ENCODE results near the gene LPP. TPM values are rescaled to one million over a fixed set of nuclear protein-coding genes. Genes with fewer than 3 reads are reported as not detected.
A peak's percentile ranks its signal among the peaks of the same experiment; 100 is the strongest.

The LPP gene
- total RNA-seq, 4 donors from 2014 or later: 56.0 to 65.7 (median 58.1) TPM

- in situ Hi-C loops (cut with MboI; ENCODE audit: low sequenced_read_pairs in 4 of 4) (loop anchor here in 2 of 4 donors (10.0 to 25.0 kb wide), 2 partner anchors 371 to 846 kb away; partner anchors contain the start of gene BCL6 (in 2 of the 2)), intact Hi-C loops (cut with DNase I; ENCODE audit: low total_unique reads) (loop anchor here (10.0 kb wide), 2 partner anchors 361 to 839 kb away; partner anchors contain the start of gene BCL6)
- no peaks in the 10 kb centered on the region for H3K36me3 ChIP-seq
- H3K4me3 ChIP-seq: peak overlapping the region in 2 of 4 donors; percentile 23 to 44
- peak in 1 of 2 donors; percentile 34 for ATAC-seq
- peaks cover 39 to 44% of the 10 kb centered on the region in 2 donors for H3K4me1 ChIP-seq
- DNase-seq: no peak
- H3K27ac ChIP-seq: peak overlapping the region; percentile 67 to 77 (median 74)
- H3K9me3 ChIP-seq: no peaks in the 10 kb centered on the region
- no peaks in the 10 kb centered on the region for H3K27me3 ChIP-seq
- TF ChIP-seq, protein P1, sequence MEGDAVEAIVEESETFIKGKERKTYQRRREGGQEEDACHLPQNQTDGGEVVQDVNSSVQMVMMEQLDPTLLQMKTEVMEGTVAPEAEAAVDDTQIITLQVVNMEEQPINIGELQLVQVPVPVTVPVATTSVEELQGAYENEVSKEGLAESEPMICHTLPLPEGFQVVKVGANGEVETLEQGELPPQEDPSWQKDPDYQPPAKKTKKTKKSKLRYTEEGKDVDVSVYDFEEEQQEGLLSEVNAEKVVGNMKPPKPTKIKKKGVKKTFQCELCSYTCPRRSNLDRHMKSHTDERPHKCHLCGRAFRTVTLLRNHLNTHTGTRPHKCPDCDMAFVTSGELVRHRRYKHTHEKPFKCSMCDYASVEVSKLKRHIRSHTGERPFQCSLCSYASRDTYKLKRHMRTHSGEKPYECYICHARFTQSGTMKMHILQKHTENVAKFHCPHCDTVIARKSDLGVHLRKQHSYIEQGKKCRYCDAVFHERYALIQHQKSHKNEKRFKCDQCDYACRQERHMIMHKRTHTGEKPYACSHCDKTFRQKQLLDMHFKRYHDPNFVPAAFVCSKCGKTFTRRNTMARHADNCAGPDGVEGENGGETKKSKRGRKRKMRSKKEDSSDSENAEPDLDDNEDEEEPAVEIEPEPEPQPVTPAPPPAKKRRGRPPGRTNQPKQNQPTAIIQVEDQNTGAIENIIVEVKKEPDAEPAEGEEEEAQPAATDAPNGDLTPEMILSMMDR (IDR thresholded peaks at IDR 0.05 in 4 of 5, conservative IDR thresholded peaks at IDR 0.05 in 1 of 5): no peak
- TF ChIP-seq POLR2A (IDR thresholded peaks at IDR 0.05): no peak
These were observed 429.6 kb downstream of the LPP start for GRCh38 chr3:188583341-188584161.

- in situ Hi-C loops (cut with MboI; ENCODE audit: low sequenced_read_pairs in 4 of 4) (loop anchor here in 2 of 4 donors (10.0 to 25.0 kb wide), 2 partner anchors 371 to 847 kb away; partner anchors contain the start of gene BCL6 (in 2 of the 2)), intact Hi-C loops (cut with DNase I; ENCODE audit: low total_unique reads) (loop anchor here (10.0 kb wide), 2 partner anchors 361 to 839 kb away; partner anchors contain the start of gene BCL6)
- peaks cover 39 to 42% of the 10 kb centered on the region in 2 donors for H3K4me1 ChIP-seq
- peak overlapping the region; percentile 67 to 77 (median 74) for H3K27ac ChIP-seq
- TF ChIP-seq, protein P1 (IDR thresholded peaks at IDR 0.05 in 4 of 5, conservative IDR thresholded peaks at IDR 0.05 in 1 of 5): no peak
- no peak for TF ChIP-seq POLR2A (IDR thresholded peaks at IDR 0.05)
- H3K4me3 ChIP-seq: peak overlapping the region; percentile 17 to 44 (median 20)
- H3K9me3 ChIP-seq: no peaks in the 10 kb centered on the region
- ATAC-seq: peak; percentile 76 to 79
- DNase-seq: peak in 1 of 2 donors; percentile 17
- H3K36me3 ChIP-seq: no peaks in the 10 kb centered on the region
- no peaks in the 10 kb centered on the region for H3K27me3 ChIP-seq
These were observed 430.2 kb downstream of the LPP start for GRCh38 chr3:188584162-188584529.

GRCh38 chr3:188584958-188585689, 431.2 kb downstream of the LPP start:
- in situ Hi-C loops (cut with MboI; ENCODE audit: low sequenced_read_pairs in 4 of 4) (loop anchor here in 2 of 4 donors (10.0 to 25.0 kb wide), 2 partner anchors 370 to 848 kb away; partner anchors contain the start of gene BCL6 (in 2 of the 2)), intact Hi-C loops (cut with DNase I; ENCODE audit: low total_unique reads) (loop anchor here (10.0 kb wide), 2 partner anchors 360 to 840 kb away; partner anchors contain the start of gene BCL6)
- ATAC-seq (peak in 1 of 2 donors; percentile 42), DNase-seq (no peak)
- no peaks in the 10 kb centered on the region for H3K27me3 ChIP-seq
- TF ChIP-seq, protein P1 (IDR thresholded peaks at IDR 0.05 in 4 of 5, conservative IDR thresholded peaks at IDR 0.05 in 1 of 5): peak in 1 of 5 experiments; percentile 24
- no peak for TF ChIP-seq POLR2A (IDR thresholded peaks at IDR 0.05)
- H3K4me3 ChIP-seq: peak overlapping the region; percentile 17 to 44 (median 20)
- no peaks in the 10 kb centered on the region for H3K36me3 ChIP-seq
- H3K4me1 ChIP-seq: peaks cover 41 to 48% of the 10 kb centered on the region in 2 donors
- H3K9me3 ChIP-seq: no peaks in the 10 kb centered on the region
- H3K27ac ChIP-seq: peak overlapping the region; percentile 67 to 77 (median 74)

DNA sequence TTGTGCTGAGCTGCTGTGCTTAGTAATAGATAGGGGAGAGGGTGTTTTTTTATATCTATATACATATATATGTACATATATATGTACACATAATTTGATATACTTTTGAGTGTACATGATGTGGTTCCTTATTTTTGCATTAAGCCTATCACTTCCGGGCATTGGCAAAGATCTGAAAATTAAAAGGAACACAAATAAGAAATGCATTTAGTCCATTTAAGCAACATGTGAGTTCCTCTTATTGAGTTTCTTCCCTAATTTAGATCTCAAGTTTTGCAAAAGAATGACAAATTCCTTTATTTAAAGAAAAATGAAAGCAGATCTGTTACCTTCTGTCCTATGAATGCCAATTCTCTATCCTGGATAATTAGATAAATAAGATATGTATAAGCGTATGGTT, 435.1 kb downstream of the LPP start:
- DNase-seq: no peak
- Histone ChIP-seq H3K36me3 (no peaks in the 10 kb centered on the region), H3K27ac (peak overlapping the region in 3 of 4 donors; percentile 42 to 59 (median 58)), H3K4me3 (no peak overlapping the region), H3K4me1 (peaks cover 45 to 47% of the 10 kb centered on the region in 2 donors), H3K9me3 (no peaks in the 10 kb centered on the region), H3K27me3 (no peaks in the 10 kb centered on the region)
- ATAC-seq: no peak
- intact Hi-C loops (cut with DNase I; ENCODE audit: low total_unique reads): loop anchor here (10.0 kb wide), 2 partner anchors 356 to 844 kb away; partner anchors contain the start of gene BCL6
- in situ Hi-C loops (cut with MboI; ENCODE audit: low sequenced_read_pairs in 4 of 4): loop anchor here in 2 of 4 donors (10.0 to 25.0 kb wide), 2 partner anchors 366 to 852 kb away; partner anchors contain the start of gene BCL6 (in 2 of the 2)
- no peak for TF ChIP-seq POLR2A (IDR thresholded peaks at IDR 0.05)
- TF ChIP-seq, protein P1 (IDR thresholded peaks at IDR 0.05 in 4 of 5, conservative IDR thresholded peaks at IDR 0.05 in 1 of 5): no peak

Data from gastrocnemius medialis (tissue), 4 donors.